HG03103 (cell line): ENCODE results near the gene TMEM120B.
A peak's percentile ranks its signal among the peaks of the same experiment; 100 is the strongest.
"Not testable (repeated sequence)": the region's sequence is repeated elsewhere in the genome, so short reads cannot be mapped to it uniquely, and the experiment has no call there.

Experiments used
- ATAC-seq: cut with Tn5 transposase; IDR thresholded peaks from one replicate; pipeline ENCODE4 v1.9.1; 2021; ENCODE audit warnings: low read depth; ENCODE audit not compliant: unreplicated experiment

TMEM120B gene

GRCh38 chr12:121708313-121709063 is 4.1 kb upstream of the TMEM120B start:
- ATAC-seq, result no peak

DNA sequence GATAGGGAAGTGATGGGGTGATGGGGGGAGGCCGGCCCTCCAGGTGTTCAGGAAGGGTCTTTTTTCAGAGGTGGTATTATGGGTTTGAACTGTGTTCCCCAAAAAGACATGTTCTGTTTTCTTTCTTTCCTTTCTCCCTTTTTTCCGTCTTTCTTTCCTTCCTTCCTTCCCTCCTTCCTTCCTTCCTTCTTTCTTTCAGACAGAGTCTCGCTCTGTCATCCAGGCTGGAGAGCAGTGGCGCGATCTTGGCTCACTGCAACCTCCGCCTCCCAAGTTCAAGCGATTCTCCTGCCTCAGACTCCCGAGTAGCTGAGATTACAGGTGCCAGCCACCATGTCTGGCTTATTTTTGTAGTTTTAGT is 3.5 kb upstream of the TMEM120B start:
- not testable (repeated sequence) for ATAC-seq

- no peak for ATAC-seq
These were observed 3.0 kb upstream of the TMEM120B start for GRCh38 chr12:121709478-121709961.

DNA sequence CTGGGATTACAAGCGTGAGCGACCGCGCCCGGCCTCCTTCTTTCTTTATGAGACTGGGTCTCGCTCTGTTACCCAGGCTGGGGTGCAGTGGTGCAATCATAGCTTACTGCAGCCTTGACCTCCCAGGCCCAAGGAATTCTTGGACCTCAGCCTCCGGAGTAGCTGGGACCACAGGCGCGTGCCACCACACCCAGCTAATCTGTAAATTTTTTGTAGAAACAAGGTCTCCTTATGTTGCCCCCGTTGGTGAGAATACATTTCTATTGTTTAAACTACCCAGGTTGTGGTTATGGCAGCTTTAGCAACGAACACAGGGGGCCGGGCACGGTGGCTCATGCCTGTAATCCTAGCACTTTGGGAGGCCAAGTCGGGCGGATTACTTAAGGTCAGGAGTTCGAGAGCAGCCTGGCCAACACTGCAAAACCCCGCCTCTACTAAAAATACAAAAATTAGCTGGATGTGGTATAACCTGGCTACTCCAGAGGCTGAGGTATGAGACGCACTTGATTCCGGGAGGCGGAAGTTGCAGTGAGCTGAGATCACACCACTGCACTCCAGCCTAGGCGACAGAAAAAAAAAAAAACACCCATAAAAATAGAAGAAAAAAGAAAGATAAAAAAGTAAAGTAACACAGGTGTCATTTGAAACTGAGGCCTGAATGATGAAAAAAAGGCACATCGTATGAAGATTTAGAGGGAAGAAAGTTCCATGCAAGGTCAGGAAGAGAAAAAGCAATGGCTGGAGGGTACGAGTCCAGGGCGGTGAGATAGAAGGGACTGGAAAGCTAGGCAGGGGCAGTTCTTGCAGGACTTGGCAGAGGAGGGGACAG is 977 bp upstream of the TMEM120B start:
- ATAC-seq, result no peak

DNA sequence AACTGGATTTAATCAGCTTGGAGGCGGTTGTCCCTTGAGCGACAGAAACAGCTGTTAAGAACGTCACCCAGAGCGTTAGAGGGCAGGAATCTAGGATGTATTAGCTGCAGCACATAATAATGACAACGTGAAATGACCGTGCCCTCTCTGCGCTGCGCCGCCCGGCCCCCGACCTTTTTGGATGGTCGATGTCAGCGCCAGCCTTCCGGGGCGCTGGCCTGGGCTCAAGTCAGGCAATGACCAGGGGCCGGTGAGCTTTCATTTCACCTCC is 427 bp upstream of the TMEM120B start:
- peak; percentile 28 for ATAC-seq

DNA sequence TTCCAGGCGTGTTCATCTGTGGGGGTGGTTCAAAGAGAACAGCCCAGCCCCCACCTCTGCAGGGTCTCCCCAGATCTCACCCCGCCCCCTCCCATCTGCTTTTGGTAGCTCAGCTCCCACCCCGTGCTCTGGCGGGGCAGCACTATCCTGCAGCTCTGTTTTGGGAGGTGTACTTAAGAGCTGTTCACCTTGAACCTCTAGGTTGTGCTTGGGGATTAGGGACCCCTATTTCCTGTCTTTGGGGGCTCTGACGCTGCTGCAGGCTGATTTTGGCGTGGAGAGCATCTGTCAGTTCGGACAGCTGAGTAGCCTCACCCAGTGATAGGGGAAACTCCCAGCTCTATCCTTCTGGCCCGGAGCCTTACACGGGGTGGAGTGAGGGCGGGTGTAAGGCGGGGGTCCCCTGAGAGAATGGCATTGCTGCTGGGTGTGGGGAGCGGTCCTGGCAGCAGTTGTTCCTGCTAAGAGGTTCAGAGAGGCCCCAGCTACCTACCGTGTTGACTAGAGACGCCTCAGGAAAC is 765 bp downstream of the TMEM120B start:
- ATAC-seq, result no peak

GRCh38 chr12:121713793-121714192 is 1.2 kb downstream of the TMEM120B start:
- no peak for ATAC-seq

DNA sequence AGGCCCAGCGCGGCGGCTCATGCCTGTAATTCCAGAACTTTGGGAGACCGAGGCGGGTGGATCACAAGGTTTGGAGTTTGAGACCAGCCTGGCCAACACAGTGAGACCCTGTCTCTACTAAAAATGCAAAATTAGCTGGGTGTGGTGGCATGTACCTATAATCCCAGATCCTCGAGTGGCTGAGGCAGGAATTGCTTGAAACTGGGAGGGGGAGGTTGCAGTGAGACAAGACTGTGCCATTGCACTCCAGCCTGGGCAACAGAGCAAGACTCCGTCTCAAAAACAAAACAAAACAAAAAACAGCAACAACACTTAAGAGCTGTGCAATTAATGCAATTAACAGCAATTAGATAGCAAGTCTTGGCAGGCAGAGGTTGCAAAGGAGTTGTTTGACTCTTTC is 2.5 kb downstream of the TMEM120B start:
- not testable (repeated sequence) for ATAC-seq

DNA sequence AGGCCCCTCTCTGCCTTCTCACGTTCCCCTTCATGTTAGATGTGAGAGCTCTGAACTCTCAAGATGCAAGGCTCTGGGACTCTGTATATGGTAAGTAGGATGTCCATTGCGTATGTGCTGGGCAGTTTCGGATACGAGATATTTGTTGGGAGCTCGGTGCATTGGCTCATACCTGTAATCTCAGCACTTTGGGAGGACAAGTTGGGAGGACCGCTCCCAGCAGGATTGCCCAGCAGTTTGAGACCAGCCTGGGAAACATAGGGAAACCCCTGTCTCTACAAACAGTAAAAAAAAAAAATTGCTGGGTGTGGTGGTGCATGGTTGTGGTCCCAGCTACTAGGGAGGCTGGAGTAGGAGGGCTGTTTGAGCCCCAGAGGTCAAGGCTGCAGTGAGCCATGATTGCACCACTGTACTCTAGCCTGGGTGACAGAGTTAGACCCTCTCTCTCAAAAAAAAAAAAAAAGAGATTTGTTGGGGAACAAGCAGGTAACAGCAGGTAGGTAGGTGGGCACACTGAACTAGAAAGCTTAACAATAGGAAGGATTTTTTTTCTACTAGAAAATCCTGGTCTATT is 3.4 kb downstream of the TMEM120B start:
- ATAC-seq, result no peak

- no peak for ATAC-seq
These were observed 4.6 kb downstream of the TMEM120B start for GRCh38 chr12:121717041-121717699.

GRCh38 chr12:121718653-121719239 is 6.2 kb downstream of the TMEM120B start:
- no peak for ATAC-seq

DNA sequence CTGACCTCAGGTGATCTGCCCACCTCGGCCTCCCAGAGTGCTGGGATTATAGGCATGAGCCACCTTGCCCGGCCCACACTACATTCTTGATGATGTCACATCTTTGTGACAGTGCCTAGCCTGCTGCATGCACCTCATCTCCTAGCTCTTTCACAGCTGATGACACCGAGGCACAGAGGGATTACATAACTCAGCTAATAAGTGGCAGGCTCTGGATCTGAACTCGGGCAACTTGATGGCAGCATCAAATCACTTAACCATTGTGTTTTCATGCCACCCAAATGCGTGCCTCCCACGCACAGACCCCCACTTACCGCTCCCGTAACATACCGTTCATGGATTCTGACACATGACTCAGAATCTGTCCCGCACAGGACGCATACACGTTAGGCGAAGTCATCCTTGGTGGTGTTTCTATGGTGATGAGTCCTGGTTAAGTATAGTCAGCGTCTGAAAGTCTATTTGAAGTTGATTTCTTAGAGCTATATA is 7.4 kb downstream of the TMEM120B start:
- ATAC-seq, result no peak

DNA sequence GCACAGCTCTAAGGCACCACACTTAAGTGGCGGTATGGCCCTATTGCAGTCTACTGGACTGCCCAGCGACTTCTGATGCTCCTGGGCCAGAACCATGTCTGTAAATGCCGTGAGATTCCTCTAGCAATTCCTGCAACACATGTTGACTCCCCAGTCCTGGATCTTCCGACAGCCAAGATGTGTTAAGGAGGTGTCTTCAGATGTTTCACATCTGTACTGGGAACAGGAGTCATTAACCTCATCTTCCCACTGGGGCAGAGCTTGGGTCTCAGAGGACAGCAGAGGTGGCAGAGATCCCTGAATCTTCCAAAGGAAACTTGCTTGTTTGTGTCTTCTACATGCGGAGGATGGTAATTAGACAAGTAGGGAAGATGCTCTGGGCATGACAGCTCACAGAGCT is 8.2 kb downstream of the TMEM120B start:
- no peak for ATAC-seq

- no peak for ATAC-seq
These were observed 10.0 kb downstream of the TMEM120B start for GRCh38 chr12:121722511-121722910.

- no peak for ATAC-seq
These were observed 10.6 kb downstream of the TMEM120B start for GRCh38 chr12:121723200-121723599.

- ATAC-seq, result no peak
These were observed 12.4 kb downstream of the TMEM120B start for GRCh38 chr12:121724925-121725324.

DNA sequence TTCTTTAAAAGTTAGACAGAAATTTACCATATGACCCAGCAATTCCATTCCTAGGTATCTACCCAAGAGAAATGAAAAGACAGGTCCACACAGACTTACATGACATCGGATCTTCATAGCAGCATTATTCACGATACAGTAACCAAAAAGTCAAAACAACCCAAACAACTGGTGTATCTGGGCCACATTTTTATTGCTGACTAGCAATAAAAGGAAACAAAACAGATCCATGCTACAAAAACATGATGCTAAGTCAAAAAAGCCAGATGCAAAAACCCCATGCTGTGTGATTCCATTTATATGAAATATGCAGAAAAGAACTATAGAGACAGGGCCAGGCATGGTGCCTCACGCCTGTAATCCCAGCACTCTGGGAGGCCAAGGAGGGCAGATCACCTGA is 12.9 kb downstream of the TMEM120B start:
- ATAC-seq, result no peak

GRCh38 chr12:121729021-121729420 is 16.5 kb downstream of the TMEM120B start:
- no peak for ATAC-seq

GRCh38 chr12:121731473-121731872 is 18.9 kb downstream of the TMEM120B start:
- ATAC-seq, result no peak

GRCh38 chr12:121733849-121734248 is 21.3 kb downstream of the TMEM120B start:
- ATAC-seq, result no peak
